ENCODE results near the gene DNAJB9. TPM values are rescaled to one million over a fixed set of nuclear protein-coding genes. Genes with fewer than 3 reads are reported as not detected.

Gene DNAJB9
- total and polyA plus RNA-seq, 2 of the 8 experiments (the other 6 are each of a cell fraction or from before 2014, with no cell fraction given): 1.8 to 9.7 TPM

DNA sequence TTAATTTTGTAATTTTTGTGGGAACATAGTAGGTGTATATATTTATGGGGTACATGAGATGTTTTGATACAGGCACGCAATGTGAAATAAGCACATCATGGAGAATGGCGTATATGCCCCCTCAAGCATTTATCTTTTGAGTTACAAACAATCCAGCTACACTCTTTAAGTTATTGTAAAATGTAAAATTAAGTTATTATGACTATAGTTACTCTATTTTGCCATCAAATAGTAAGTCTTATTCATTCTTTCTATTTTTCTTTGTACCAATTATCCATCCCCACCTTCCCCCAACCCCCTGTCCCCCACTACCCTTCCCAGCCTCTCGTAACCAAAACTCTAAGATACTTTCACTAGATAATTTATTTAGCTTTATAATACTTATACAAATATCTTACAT lies 36.0 kb upstream of the DNAJB9 start:
- WGBS, 2 experiments (ENCODE audit: extremely low coverage in 1 of 2, insufficient coverage in 1 of 2, insufficient read length in 1 of 2, insufficient replicate concordance in 2 of 2, low coverage in 1 of 2, low lambda C conversion rate in 2 of 2, missing lambda C conversion rate in 1 of 2): 96% methylated on average over 3 of the region's 3 CpGs; no CpG with 5 or more reads in 1 of the 2 experiments
- POLR2A ChIA-PET (ENCODE audit: partially characterized antibody): no interaction called here

More for the DNA sequence above, 36.0 kb upstream of the DNAJB9 start:
- Histone ChIP-seq H3K4me3 (ENCODE audit: extremely low read depth in 1 of 4, insufficient read depth in 2 of 4, low read depth in 3 of 4, low read length in 4 of 4) (no peak overlapping the region), H3K27me3 (replicated peaks in 1 of 4; ENCODE audit: control insufficient read depth in 3 of 4, extremely low read depth in 1 of 4, insufficient read depth in 3 of 4, low read length in 3 of 4) (no peaks in the 10 kb centered on the region), H4K8ac (ENCODE audit: extremely low read depth, insufficient read depth, low read length) (no peak overlapping the region), H3K14ac (ENCODE audit: insufficient read length) (no peak overlapping the region), H3K9me3 (ENCODE audit: insufficient read depth in 2 of 2, low read depth in 1 of 2, low read length in 1 of 2) (no peaks in the 10 kb centered on the region), H2BK15ac (ENCODE audit: low read length) (no peak overlapping the region), H3K4me1 (replicated peaks in 1 of 4; ENCODE audit: control insufficient read depth in 3 of 4, insufficient read depth in 4 of 4, low read length in 3 of 4) (peaks cover 0 to 2% (median under 1%) of the 10 kb centered on the region in 4 experiments; a peak in 1 of 7 replicates), H3K79me1 (ENCODE audit: low read depth, low read length) (no peaks in the 10 kb centered on the region), H3K23me2 (ENCODE audit: low read depth, low read length) (no peaks in the 10 kb centered on the region), H3K27ac (ENCODE audit: low read depth, low read length) (no peak overlapping the region), H2BK12ac (ENCODE audit: low read depth, low read length) (no peak overlapping the region), H4K91ac (replicated peaks; ENCODE audit: insufficient read length, low read length) (no peak overlapping the region), H3K4me2 (ENCODE audit: insufficient read depth in 1 of 2, low read depth in 2 of 2, low read length in 2 of 2) (no peak overlapping the region), H2AFZ (ENCODE audit: low read length) (no peak overlapping the region), H4K20me1 (replicated peaks in 1 of 2; ENCODE audit: control insufficient read depth in 1 of 2, insufficient read depth in 2 of 2, low read length in 2 of 2) (no peaks in the 10 kb centered on the region), H3K36me3 (ENCODE audit: control insufficient read depth in 2 of 4, insufficient read depth in 4 of 4, low read length in 3 of 4) (no peaks in the 10 kb centered on the region), H2BK5ac (ENCODE audit: low read depth, low read length) (no peak overlapping the region), H3K9ac (replicated peaks in 1 of 4; ENCODE audit: extremely low read depth in 1 of 4, low read depth in 3 of 4, low read length in 3 of 4) (no peak overlapping the region), H3K18ac (ENCODE audit: extremely low read depth, low read length) (no peak overlapping the region), H4K5ac (ENCODE audit: insufficient read length, low read depth, low read length) (no peak overlapping the region), H3K4ac (replicated peaks; ENCODE audit: insufficient read length, low read depth, low read length) (no peak overlapping the region), H3K56ac (replicated peaks; ENCODE audit: insufficient read length, low read depth, low read length) (no peak overlapping the region), H2AK5ac (ENCODE audit: low read depth, low read length) (no peak overlapping the region), H2BK120ac (replicated peaks; ENCODE audit: low read depth, low read length) (no peak overlapping the region), H3K23ac (ENCODE audit: insufficient read length) (no peak overlapping the region), H2BK20ac (ENCODE audit: low read length) (no peak overlapping the region), H3K79me2 (ENCODE audit: control insufficient read depth in 1 of 2, insufficient read depth in 2 of 2, low read length in 2 of 2) (no peaks in the 10 kb centered on the region)
- FAIRE-seq: no peak
- no peak for DNase-seq (ENCODE audit: low read depth in 1 of 2, low spot score in 2 of 2)
- no peak for TF ChIP-seq RXRA (IDR thresholded peaks at IDR 0.05; ENCODE audit: insufficient read depth, low read depth, low read length)
- TF ChIP-seq EZH2 (IDR thresholded peaks at IDR 0.05; ENCODE audit: low read depth, low read length, severe bottlenecking): no peak
- no peak for TF ChIP-seq CTBP2 (IDR thresholded peaks at IDR 0.05; ENCODE audit: borderline replicate concordance, insufficient read depth, insufficient read length, low read length)
- no peak for TF ChIP-seq RNF2 (IDR thresholded peaks at IDR 0.05; ENCODE audit: borderline replicate concordance, low read depth, low read length, missing control alignments, poor library complexity, severe bottlenecking)
- TF ChIP-seq RAD21 (IDR thresholded peaks at IDR 0.05 in 1 of 2, conservative IDR thresholded peaks at IDR 0.05 in 1 of 2; ENCODE audit: low read depth in 2 of 2, low read length in 2 of 2): no peak
- no peak for TF ChIP-seq CHD2 (IDR thresholded peaks at IDR 0.05; ENCODE audit: low read length)
- TF ChIP-seq NRF1 (IDR thresholded peaks at IDR 0.05; ENCODE audit: low read depth, low read length): no peak
- no peak for TF ChIP-seq SP4 (IDR thresholded peaks at IDR 0.05; ENCODE audit: low read length)
- CTCF ChIA-PET (ENCODE audit: partially characterized antibody): no interaction called here
